Measurements from ENCODE around the gene TUBB1.
"Not testable (repeated sequence)": the region's sequence is repeated elsewhere in the genome, so short reads cannot be mapped to it uniquely, and the experiment has no call there.

TUBB1 gene

DNA sequence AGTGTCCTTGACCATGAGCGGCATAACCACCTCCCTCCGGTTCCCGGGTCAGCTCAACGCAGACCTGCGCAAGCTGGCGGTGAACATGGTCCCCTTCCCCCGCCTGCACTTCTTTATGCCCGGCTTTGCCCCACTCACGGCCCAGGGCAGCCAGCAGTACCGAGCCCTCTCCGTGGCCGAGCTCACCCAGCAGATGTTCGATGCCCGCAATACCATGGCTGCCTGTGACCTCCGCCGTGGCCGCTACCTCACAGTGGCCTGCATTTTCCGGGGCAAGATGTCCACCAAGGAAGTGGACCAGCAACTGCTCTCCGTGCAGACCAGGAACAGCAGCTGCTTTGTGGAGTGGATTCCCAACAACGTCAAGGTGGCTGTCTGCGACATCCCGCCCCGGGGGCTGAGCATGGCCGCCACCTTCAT, 4.9 kb downstream of the TUBB1 start:
- FAIRE-seq: no peak

DNA sequence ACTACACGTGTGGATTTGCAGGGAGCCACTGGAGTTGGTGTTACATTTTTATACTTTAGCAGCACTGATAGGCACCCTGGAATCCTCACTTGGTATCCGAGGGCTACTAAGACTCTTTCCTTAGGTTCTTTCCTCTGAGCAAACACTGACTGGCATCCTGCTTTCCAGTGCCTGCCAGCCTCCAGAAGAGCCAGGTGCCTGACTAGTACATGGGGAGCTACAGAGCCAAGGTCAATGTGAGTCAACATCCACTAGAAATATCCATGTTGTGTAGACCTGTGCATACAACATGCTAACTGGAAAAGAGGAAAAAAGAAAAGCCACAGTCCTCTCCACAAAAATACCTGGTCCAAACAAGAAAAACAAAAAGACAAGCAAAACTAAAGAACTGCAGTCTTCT, 5.9 kb downstream of the TUBB1 start:
- FAIRE-seq: no peak

DNA sequence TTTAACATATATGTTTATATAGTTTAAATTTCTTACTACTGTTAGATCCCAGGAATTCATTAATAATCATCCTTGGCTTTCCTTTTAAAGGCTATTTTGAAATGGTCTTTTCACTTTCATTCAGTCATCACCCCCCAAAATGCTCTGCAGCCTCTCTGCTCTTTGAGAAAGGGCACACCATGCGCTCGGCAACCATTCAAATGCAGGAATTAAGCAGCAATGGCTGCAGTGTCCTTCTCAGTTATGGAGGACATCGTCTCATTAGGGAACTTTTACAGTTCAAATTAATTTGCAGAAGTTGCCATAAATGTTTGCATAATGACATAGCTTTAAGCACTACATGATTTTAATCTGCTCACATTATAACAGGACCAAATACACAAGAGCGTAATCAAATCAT, 6.3 kb downstream of the TUBB1 start:
- FAIRE-seq: no peak

DNA sequence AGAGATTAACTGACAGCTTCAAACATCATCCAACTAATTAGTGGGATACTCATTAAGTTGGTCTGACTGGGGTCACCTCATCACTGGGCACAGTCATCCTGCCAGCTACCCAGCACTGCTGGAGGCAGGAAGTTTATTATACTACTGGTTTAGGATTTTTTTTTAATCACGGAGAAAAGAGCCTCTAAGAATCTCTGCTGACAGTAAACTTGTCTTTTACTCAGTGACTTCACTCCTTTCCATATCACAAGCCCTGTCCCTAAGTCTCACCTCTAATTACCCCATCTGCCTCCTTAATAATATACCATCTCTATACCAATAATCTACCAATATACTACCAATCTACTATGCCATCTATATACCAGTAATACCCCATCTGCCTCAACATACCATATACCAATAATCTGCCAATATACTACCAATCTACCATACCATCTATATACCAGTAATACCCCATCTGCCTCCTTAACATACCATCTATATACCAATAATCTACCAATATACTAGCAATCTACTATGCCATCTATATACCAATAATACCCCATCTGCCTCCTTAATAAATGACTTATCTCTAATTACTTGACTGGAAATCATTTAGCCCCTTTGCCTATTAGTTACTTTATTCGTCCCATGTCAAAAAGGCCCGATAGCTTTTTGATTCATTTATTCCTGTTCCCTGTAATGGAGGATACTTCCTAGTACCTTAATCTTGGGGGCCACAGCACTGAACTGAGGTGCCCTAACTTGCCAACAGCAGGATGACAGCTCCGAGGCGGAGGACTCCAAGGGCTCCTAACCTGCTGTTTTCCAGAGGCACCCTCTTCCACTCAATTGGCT, 7.9 kb downstream of the TUBB1 start:
- FAIRE-seq: no peak

DNA sequence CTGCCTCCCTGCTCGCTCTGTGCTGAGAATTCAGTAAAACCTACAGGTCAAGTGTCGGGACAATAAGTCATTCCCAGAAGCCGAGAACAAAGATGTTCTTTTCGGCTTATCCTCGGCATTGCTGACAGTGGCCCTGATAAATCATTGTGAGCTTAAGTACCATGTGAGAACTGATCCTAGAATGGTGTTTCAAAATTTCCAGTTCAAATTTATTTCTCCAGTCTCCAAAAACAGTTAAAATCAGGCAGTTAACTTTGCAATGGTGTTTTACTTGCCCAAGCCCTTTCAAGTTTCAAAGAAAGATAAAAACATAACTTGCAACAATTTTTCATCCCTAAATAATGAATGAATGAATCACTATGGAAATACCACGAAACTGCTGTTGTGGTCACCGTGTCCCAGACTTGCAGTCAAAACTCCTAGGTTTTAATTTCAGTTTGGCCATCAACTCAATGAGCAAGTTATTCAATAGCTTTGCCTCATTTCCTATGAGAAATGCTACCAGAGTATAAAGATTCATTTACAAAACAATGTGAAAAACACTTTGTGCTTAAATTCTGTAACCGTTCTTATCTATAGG, 8.6 kb downstream of the TUBB1 start:
- no peak for FAIRE-seq

DNA sequence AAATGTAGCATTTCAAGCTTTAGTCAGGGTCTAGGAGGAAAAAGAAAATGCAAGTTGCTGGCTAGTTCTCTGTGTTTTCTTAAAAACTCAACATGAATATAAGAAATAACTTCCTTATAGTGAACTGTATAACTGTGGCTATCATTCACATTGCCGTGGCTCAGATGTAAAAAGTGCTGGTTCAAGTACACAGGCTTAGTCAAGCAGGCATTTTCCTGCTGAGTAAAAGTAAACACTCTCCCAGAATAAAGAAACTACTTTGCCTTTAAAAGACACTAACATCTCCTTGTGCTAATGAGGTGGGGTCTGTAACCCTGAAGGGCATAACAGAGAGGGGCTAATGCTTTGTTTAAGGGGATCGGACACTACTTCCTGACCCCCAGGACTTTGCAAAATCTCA, 9.6 kb downstream of the TUBB1 start:
- no peak for FAIRE-seq

DNA sequence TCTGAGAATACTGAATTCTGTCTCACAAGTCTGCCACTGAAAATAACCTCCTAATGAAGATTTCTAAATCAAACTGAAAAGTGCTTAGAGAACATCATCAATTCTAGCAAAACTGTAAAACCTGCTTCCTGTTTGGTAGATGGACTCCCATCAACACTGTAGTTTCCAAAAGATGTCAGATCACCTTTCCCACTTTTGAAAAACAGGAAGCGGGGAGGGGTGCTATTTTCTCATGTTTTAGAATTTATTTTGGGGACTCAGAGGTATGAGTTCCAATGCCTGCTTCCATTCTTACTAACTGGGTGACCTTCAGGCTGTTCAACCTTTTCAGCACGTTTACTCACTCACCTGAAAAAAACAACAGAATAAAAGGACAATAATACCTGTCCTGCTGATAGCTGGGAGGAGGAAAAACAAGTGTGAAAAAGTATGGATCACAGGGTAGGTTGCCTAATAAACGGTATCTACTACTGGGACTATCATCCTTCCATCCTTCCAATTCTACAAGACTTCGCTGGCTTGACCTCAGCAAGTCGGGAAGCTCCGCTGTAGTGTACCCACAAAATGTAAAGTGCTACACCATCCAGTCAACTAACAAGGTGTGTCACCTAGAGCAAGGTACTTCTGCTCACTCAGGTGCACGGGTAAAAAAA, 11.8 kb downstream of the TUBB1 start:
- FAIRE-seq: no peak

DNA sequence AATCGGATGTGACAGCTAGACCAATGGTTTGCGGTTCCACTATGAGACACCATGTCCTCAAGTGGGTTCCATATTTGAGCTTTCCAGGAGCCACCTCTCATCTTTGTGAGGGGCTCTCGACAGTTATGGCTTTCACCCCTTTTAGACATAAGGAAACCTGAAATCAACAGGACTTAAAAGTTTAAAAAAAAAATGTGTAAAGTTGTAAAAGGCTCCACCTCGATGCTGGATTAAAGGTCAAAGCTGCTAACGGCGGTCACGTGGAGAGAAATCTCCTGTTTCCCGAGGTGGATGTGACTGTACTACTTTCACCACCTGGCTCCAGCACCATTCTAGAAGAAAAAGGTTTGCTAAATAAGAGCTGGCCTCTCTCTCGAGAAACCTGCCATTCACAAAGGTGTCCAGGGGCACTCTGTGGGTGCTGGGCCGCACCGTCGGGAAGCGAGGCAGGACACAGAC, 12.4 kb downstream of the TUBB1 start:
- FAIRE-seq: no peak

DNA sequence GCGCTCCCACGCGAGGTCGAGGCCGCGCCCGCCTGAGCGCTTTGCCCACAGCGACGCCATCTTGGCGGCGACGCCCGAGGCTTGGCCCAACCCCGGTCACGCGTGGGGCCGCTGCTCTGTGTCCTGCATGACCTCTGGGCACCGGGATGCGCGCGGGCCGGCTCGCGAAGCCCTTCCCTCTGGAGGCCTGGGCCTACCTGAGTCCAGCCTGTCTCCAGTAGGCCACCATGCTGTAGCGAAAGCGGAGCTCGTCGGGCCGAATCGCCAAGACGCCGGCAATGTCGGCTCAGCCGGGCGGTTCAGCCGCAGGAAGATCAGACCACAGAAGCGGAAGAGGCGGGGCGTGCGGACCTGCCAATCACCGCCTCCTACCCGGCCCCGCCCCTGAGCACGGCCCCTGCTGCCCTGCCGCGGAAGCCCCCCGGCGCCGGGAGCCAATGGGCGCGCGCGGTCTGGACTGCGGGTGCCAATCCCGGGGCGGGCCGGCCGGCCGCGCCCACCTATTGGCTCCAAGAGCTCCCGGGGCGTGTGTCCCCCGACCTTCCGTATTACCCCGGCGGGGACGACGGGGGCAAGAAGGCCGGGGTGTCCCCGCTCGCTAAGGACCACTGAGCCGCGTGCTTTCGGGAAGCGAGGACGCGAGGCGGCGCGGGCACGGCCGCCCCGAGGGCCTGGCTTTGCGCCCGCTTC, 12.9 kb downstream of the TUBB1 start, which contains the start of gene ATP5F1E:
ATP5F1E (minus strand) TSS at position 313 of the 690 bp plus-strand sequence; CDS start at position 229, 84 bp downstream.
- FAIRE-seq: no peak

DNA sequence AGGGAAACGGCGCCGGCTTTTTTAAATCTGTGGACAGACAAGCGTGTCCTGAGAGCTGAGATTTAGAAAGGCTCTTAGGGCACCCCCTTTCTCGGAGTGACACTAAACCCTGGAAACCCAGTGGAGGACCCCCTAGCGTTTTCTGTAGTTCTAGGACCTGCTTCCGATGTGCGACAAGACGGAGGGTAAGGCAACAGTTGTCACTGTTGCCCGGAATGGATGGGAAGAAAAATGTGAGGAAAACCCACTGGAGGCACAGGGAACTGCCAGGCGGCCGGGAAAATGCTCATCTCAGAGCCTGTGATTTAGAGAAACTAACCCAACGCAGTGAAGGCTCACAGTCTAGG, 13.5 kb downstream of the TUBB1 start:
- no peak for FAIRE-seq

DNA sequence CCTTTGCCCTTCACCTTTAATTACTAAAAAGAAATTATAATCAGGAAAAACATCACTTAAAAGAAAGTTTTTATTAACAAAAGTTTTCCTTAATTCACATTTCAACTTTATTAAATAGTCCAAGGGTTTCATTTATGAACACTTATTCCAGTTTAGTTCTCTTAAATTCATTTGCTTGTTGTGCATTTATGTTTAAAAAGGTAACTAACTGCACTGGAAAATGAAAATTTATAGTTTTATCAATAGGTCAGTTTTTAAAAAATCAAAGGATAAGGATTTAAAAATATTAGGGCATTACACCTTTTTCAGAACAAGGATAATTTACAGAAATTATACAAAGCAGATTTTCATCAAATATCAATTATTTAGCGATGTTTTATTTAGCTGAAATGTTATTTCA, 13.9 kb downstream of the TUBB1 start:
- no peak for FAIRE-seq

DNA sequence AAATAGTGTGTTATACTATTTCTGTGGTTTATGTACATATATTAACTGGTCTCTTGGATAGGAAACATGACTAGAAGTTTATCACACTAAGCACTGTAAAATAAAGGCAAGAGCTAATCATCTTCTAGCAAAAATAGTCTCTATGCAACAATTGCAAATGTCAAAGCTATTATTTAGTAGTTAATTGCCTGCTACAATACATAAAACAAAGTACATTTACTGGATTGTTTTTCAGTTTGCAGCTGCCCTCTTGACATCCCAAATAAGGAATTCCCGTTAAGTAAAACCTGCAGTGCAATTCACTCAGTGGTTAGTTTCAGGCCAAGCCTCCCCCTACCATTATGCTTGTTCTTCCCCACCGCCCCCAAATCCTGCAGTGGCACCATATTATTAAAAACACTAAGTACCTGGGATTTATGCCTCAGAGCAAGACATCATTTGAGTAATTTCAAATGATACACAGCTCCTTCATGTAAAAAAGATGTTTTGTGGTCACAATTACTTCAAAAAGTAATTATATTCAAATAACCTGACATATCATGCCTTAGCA, 14.5 kb downstream of the TUBB1 start:
- FAIRE-seq: no peak

DNA sequence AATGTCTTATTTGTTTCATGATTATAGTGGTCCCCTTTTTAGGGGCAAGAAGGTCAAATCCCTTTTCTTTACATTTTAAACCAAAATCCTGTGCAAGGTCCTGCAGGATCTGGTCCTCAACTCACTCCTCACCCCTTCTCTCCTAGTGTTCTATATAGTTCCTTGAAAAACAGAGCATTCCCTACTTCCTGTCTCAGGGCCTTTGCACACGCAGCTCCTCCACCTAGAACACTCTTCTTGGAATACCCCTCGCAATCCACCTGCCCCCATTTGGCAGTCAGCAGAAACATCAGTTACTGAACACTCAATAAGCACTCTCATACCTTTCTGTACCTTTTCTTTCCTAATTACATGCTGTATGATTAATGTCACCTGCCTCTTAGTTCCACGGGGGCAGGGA, 16.2 kb downstream of the TUBB1 start:
- FAIRE-seq: no peak

DNA sequence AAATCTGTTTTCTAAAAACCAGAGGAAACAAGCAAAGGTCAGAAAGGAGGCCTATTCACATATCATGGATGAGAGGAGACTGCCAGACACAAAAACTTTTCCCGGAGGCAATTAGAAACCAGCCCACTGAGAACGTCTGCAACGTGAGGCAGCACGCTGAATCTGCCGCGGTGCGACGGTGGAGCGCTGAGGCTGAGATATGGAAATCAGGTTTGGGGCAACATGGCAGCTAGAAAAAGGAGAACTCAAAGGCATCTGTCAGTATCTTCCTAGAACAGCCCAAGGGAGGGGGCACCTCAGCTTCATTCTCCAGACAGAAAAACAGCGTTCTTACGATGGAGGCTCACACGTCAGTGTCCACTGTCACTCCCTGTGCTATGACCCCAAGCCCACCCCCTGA, 18.2 kb downstream of the TUBB1 start:
- no peak for FAIRE-seq

DNA sequence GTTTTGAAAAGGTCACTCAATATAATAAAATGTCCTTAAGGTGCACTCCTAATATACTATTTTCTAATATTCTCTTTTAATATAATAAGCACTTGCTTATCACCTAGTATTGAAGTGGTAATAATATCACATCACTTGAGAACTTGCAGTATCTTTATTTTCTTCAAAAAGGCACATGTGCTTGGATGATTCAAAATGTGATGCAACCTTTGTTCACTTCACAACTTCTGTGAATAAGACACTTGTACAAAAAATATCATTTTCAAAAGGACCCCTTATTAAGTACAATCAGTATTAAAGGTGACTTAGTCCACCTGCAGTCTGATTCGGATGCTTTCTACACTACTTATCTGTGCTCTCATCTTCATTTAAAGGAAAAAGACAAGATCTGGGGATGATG, 20.0 kb downstream of the TUBB1 start:
- no peak for FAIRE-seq

DNA sequence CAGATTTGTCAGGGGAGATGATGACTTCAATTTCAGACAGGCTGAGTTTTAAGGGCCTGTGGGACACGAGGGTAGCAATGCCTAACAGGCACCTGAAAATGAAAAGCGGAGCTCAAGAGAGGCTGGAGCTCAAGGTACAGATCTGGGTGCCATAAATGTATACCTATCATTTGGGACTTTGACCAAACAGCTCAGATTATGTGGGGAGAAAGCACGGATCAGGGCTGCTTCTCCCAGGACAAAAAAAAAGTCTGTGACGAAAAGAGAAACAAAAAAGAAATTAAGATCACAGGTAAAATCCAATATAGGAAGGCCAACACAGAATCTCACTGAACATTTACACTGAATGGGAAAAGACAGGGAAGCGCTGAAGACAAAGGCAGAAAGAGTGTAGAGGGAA, 21.4 kb downstream of the TUBB1 start:
- no peak for FAIRE-seq

DNA sequence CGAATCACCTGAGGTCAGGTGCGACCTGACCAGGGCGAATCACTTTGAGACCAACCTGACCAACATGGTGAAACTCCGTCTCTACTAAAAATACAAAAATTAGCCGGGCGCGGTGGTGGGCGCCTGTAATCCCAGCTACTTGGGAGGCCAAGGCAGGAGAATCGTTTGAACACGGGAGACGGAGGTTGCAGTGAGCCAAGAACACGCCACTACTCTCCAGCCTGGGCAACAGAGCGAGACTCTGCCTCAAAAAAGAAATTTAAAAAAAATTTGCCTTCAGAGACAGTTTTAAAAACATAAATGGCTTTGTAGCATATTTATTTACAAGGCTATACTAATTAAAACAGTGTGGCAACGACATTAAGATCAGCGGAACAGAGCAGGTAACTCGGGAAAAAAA, 22.3 kb downstream of the TUBB1 start:
- FAIRE-seq: not testable (repeated sequence)

DNA sequence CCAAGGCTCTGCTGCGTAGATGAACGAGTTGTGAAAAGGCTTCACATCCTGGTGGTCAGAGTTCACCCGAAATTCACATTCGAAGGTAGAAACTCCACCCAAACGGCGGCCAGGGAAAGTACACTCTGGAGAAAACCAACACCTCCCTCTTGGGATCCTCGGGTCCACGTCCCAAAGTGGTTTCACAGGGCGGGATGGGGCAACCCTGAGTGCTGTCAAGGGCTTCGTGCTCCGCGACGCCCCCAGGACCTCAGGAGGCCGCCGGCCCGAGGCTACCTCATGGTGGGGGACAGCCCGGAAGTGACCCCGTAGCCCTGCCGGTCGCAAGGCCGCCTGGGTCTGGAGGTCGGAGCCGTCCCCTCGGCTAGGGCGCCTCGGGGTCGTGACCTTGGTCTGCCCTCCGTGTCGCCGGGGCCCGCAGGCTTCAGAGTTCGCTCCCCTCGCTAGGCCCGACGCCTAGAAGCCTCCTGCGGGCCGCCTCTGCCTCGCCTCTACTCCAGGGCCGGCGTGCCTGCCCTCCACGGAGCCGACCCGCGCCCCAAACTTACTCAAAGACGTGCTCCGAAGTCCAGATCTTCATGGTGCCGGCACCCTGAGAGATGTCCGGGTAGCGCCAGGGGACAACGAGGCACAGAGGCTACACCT, 23.0 kb downstream of the TUBB1 start, which contains the start of gene PRELID3B:
PRELID3B (minus strand) TSS at position 636 of the 645 bp plus-strand sequence; CDS start at position 580, 56 bp downstream.
- no peak for FAIRE-seq

DNA sequence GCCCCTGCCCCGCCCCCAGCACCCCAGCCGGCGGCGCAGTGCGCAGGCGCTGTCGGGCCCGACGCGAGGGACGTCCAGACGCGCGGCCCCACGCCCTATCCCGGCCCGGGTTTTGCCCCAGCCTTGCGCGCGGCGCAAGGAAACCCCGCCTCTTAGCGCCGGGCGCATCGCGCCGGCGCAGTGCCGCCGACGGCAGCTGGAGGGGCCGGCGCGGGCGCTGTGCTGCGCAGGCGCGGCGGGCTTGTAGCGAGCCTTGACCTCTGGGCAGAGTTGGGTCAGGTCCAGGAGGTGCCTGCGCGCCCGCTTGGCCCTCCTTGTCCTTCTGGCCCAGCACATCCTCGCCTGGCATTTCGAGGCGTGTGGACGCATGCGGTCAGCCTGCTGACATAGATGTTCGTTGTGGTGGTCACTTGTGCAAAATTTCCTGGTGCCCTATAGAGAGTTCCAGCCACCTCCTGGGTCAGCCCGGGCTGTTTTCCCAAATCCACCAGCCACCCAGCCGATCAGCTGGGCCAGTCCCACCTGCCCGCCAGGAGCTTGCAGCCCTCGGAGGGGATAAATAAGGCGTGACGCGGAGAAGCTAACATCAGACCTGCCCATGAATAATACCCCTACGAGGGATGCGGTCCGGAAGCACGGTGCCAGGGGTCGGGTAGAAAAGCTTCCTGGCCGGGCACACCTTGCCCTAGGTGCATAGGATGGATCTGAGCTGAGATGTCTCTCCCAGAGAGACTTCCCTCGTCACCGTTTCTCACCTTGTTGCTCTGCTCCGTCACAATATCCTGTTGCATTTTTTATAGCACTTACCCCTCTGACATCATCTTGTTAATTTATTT, 23.8 kb downstream of the TUBB1 start:
- no peak for FAIRE-seq

DNA sequence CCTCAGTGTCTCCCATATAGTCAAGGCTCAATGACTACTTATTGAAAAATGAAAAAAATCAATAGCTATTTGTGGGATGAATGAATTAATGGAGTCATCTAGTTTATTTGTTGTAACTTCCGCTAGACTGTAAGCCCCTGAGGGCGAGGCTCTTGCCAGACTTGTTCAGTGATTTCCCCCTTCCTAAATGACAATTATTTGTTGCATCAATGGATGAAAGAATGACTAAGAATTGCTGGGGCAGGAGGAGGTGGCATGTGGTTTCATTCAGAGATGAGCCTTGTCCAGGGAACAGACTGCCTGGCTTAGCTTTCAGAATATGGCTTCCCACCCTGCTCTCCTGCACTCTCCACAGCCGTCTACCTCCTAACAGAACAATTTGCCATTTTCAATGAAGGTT, 24.5 kb downstream of the TUBB1 start:
- no peak for FAIRE-seq

DNA sequence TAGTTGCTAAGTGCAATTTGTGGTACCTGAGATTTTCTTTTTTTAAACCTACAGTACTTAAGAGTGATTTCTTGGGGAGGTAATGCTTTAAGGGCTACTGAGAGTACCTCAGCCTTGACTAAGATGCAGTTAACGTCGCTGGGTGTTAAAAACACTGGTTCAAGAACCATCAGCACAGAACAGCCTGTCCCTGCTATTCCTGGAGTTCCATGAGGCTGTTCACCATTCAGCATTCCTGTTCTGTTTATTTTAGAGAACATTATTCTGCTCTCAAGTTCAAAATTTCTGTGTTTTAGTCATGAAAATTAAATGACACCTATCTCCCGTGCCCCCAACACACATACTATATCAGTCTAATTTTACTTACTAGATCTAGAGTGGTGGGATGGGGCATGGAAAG, 25.1 kb downstream of the TUBB1 start:
- no peak for FAIRE-seq
